GM20000 (cell line): ENCODE measurements around the gene INA.

ENCODE experiments used
- DNase-seq: peaks from one replicate; pipeline ENCODE4 v3.0.0; 2012; ENCODE audit warnings: low spot score
- TF ChIP-seq, protein P1 (sequence below): IDR thresholded peaks from 2 replicates; pipeline ENCODE4 v1.5.1; 2012; ENCODE audit warnings: mild to moderate bottlenecking, control low read depth; ENCODE audit errors: extremely low read depth, missing control alignments

Gene INA

DNA sequence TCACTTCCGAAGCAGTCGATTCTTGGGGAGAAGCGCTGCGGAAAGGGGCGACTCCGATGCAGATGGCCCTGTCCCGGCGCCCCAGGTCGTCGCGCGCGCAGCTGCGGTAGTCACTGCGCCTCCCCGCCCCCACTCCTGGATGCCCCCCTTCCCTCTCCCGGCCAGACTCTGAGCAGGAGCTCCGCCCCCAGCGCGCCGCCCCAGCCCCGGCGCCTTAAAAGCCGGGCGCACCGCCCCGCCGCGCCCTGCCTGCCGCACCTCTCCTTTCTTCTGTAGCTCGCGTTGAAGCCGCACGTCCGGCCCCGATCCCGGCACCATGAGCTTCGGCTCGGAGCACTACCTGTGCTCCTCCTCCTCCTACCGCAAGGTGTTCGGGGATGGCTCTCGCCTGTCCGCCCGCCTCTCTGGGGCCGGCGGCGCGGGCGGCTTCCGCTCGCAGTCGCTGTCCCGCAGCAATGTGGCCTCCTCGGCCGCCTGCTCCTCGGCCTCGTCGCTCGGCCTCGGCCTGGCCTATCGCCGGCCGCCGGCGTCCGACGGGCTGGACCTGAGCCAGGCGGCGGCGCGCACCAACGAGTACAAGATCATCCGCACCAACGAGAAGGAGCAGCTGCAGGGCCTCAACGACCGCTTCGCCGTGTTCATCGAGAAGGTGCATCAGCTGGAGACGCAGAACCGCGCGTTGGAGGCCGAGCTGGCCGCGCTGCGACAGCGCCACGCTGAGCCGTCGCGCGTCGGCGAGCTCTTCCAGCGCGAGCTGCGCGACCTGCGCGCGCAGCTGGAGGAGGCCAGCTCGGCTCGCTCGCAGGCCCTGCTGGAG is at the start of gene INA:
INA (plus strand) TSS at position 243 of the 817 bp plus-strand sequence; CDS start at position 317, 74 bp downstream.
- TF ChIP-seq, protein P1, sequence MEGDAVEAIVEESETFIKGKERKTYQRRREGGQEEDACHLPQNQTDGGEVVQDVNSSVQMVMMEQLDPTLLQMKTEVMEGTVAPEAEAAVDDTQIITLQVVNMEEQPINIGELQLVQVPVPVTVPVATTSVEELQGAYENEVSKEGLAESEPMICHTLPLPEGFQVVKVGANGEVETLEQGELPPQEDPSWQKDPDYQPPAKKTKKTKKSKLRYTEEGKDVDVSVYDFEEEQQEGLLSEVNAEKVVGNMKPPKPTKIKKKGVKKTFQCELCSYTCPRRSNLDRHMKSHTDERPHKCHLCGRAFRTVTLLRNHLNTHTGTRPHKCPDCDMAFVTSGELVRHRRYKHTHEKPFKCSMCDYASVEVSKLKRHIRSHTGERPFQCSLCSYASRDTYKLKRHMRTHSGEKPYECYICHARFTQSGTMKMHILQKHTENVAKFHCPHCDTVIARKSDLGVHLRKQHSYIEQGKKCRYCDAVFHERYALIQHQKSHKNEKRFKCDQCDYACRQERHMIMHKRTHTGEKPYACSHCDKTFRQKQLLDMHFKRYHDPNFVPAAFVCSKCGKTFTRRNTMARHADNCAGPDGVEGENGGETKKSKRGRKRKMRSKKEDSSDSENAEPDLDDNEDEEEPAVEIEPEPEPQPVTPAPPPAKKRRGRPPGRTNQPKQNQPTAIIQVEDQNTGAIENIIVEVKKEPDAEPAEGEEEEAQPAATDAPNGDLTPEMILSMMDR, result no peak
- peak; percentile 69 for DNase-seq

DNA sequence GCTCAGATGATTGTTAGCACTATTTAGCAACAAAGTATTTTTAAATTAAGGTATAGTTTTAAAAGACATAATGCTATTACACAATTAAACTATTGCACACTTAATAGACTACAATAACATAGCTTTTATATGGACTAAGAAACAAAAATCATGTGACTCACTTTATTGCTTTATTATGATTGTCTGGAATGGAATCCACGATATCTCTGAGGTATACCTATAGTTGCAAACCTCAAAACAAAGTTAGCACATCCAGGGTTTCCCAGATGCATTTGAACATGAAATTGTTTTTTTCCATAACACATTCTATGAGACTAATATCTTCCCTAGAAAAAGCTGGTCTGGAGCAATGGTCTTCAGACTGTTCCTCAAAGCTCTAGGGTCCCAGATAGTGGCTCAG is 49.5 kb upstream of the INA start:
- no peak for DNase-seq
- TF ChIP-seq, protein P1, result no peak

DNA sequence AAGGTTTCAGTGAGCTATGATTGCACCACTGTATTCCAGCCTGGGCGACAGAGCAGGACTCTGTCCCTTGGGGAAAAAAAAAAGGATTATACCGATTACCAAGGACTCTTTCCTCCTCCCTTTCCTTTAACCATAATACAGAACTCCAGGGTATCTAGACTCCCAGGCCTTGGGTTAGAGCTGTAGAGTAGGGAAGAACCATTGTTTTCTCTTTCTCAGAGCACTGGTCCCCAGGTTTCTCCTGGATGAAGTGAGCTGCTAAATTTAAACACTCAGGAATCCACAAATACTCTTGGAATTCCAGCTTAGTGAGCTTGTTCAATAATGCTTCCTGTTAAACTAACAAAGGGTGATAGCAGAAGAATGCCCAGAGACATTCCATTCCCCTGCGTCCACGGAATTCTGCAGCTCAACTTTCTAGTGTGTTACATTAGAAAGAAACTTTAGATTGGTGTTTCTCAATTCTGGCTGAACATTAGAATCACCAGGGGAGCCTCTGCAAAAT is 45.8 kb upstream of the INA start:
- DNase-seq, result no peak

DNA sequence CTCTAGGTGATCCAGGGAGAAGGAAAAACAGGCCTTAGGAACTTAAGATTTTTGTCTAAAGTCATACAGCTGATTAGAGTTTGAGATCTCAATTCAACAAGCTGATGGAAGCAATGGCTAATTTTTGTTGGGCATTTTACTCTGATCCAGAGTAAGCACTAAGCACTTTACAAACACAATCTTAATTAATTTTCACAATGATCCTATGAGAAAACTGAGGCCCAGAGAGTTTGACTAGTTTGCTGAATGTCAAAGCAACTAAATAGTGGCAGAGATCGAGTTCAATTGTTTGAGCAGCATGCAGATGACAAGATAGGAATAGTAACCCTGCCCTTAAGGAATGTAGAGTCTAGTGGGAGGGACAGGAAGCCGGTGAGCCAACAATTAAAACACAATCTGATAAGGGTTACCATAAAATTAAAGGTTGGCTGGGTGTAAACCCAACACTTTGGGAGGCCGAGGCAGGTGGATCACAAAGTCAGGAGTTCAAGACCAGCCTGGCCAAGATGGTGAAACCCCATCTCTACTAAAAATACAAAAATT is 44.7 kb upstream of the INA start:
- TF ChIP-seq, protein P1, result no peak
- no peak for DNase-seq

More for the DNA sequence above, 45.8 kb upstream of the INA start:
- TF ChIP-seq, protein P1, result no peak

DNA sequence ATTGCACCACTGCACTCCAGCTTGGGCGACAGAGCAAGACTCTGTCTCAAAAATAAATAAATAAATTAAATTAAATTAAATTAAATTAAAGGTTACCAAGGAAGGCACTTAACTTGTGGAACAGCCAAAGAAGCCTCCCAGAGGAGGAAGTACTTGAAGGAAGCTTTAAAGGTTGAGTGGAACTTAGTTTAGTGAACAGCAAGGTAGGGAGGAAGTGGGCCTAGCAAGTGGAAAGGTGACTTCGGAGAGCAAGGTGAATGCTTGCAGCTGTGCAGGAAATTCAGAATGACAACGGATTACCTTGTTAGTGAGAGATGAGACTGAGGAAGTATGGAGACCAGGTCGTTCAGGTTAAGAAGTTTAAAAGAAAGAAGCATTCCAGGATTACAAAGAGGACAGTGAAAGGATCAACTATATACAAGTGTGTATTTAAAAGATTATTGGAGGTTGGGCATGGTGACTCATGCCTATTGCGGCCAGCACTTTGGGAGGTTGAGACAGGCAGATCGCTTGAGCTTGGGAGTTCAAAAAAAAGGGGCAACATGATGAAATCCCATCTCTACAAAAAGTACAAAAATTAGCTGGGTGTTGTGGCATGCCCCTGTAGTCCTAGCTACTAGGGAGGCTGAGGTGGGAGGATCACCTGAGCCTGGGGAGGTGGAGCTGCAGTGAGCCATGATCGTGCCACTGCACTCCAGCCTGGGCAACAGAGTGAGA is 44.0 kb upstream of the INA start:
- TF ChIP-seq, protein P1, result no peak
- no peak for DNase-seq

DNA sequence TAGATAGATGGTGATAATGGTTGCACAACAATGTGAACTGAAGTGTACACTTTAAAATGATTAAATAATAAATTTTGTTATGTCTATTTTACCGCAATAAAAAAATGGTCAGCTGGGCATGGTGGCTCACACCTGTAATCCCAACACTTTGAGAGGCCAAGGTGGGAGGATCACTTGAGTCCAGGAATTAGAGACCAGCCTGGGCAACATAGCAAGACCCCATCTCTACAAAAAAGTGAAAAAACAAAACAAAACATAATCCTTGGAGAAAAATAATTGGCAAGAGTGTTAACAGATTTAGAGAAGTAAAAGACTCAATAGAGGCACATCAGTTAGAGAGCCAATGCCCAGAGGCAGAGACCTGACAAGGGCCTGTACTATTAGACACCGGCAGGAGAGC is 41.2 kb upstream of the INA start:
- TF ChIP-seq, protein P1, result no peak
- no peak for DNase-seq

DNA sequence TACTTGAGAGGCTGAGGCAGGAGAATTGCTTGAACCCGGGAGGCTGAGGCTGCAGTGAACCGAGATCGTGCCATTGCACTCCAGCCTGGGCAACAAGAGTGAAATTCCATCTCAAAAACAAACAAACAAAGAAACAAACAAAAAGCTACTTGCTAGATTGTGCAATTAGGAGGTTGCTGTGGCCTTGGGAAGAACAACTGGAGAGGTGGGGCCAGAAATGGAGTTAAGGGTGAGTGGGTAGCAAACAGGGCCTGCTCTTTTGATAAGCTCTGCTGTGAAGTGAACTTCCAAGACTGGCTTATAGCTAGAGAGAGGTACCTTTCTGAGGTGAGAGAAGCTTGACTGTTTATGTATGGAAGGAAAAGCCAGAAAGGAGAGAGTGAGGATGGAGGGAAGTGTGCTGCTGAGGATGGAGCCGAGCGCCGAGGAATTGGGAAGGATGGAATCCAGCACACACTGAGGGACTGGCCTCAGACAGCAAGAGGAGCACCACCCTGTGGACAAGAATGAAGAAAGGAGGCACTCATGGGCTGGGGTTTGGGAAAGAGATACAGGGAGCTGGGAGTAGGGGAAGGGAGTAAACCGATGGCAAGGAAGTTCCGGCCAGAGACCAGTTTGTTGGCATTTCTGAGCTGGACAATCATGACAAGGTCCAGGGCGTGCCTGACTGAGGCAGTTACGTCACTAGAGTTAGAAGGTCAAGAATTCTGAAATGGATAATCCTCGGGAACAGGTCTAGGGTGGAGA is 38.3 kb upstream of the INA start:
- no peak for DNase-seq

More for the DNA sequence above, 38.3 kb upstream of the INA start:
- TF ChIP-seq, protein P1, result no peak
